NOMO-1 (cell line): ENCODE measurements around the gene NNMT.

Source experiments
- DNase-seq, 2 experiments: peaks; one replicate each; lab custom pipeline; 2025; ENCODE audit not compliant: unreplicated experiment in 2 of 2; lab: John Stamatoyannopoulos, UW

The NNMT gene

DNA sequence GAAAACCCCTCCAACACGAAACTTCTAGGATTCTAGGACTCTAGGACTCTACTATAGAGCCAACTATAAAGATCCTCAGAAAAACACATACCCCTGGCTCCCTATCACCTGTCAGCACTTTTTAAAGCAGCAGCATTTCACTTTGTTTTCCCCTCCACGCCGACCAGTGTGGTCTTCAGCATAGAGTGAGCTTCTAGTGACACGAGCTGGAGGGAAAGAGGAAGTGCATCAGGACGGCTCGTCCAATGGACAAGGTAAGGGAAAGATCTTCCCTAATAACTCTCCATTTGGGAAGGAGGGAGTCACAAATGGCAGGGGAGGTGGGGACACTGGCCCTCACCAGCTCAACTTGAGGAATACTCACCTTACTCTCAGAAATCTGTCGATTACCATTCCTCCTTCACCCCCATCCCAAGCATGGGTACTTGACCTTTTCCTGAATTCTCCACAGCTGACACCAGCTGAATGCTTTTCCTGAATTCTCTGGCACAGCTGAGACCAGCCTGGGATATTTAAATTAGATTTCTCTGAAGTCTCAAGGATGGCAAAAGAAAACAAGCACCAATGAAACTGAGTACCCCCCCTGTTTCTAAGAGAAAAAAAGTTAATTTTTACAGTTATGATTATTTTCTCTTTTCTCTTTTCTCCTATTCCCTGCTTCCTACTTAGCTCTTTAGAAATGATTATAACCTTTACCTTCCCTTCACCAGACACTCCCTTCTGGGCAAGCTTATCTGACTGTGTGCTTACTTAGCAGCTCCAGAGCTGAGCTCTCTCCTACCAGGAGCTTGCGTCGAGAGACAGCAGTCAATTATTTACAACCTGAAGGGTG, 33.3 kb upstream of the NNMT start:
- DNase-seq: peak in 1 of 2 experiments; percentile 35

DNA sequence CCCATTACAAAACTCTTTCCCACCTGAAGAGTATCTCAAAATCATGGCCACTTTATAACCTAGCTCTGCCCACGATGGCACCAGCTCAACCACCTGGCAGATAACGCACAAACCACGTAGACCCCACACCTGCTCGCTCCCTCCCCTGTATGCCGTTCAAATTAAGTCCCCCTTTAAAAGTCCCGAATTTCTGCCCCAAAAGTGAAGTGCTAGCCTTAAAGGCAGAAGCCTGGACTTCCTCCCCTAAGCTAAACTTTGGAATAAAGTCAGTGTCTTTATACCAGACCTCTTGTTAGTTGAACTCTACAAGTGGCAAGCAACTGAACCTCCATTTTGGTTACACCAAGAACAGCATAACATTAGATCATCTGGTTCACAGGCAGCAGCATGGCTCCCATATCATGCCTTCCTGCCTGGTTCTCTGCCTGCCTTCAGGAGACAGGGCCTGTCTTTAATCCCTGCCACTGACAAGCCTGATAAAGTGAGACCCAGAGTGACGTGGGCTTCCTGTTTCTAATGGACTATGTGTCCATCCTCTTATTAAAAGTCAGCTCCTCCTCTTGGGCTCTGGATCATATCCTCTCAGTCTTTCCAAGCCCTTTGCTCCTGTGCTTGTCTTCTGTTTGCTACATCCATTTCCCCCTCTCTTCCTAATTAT, 32.6 kb upstream of the NNMT start:
- DNase-seq: no peak

DNA sequence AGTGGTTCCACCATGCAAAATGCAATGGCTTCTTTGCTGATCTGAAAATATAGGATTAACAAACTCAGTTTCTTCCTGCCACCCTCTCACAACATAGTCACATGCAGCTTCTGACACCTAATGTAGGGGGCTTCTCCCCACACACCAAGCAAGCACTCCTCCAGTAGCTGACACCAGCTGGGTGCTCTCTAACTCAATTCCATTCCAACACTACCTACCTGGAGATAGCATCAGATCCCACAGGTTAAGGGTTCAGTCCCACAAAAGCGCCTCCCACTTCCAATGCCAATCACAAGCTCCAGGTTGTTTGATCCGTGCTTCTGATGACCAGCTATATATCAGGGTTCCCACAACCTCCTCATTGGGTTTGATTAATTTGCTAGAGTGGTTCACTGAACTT, 31.8 kb upstream of the NNMT start:
- DNase-seq: no peak

DNA sequence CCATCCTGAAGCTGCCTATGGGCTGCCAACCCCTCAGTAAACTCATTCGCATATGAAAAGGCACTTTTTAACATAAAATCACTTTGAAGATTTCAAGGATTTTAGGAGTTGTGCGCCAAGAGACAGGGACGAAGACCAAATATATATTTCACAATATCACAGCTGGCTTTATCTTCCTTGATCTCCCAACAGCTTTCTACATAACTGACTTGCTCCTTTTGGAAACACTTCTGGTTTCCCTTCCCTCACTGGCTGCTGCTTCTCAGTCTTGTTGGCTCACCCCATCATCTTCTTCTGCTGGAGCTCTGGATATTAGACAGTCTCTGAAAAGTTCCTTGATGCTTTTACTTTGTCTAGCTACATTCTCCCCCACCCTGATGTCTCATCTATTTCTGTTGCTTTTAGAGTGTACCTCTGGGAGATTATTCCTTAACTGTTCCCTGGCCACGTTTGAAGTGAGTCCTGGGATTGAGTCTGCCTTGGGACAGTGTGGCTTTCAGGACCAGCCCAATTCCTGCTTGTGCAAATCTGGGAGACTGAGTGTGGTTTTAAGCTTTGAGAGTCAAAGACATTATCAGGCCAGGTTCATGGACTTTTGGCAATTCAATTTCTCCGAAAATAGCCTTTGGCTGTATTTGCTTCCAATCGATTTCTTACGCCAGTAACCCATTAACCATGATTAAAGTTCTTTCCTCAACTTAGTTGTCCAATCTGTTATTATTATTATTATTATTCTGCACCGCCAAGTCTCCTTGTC, 30.9 kb upstream of the NNMT start:
- no peak for DNase-seq

DNA sequence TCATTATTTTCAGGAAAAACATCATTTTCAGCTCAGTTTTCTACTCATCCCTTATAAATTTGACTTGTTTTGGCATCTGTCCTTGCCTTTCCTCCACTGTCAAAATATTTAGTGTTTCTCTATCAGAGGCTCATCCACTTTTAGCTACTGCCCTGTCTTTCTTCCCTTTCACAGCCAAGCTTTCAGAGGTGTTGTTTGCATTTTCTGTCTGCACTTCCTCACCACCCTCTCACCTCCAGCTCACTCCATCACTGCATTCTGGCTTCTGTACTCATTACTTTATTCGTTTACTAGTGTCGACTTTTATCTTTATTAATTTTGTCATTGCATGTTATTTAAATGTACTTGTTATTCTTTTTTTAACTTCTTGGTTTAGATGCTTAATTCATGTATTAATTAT, 26.7 kb upstream of the NNMT start:
- DNase-seq: no peak

DNA sequence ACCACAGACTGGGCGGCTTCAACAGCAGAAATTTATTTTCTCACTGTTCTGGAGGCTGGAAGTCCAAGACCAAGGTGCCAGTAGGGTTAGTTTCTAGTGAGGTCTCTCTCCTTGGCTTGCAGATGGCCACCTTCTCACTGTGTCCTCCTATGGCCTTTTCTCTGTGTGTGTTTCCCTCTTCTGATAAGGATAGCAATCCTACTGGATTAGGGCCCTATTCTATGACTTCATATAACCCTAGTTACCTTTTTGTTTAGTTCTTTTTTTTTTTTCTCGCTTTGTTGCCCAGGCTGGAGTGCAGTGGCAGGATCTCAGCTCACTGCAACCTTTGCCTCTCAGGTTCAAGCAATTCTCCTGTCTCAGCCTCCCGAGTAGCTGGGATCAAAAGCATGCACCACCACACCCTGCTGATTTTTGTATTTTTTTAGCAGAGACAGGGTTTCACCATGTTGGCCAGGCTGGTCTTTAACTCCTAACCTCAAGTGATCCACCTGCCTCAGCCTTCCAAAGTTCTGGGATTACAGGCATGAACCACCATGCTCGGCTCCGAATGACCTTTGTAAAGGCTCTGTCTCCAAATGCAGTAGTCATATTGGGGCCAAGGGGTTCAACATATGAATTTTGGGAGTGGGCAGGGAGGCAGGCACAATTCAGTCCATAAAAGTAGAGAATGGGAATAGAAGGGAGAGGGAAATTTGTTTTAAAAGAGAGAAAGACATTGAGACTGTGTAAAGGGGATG, 25.5 kb upstream of the NNMT start:
- DNase-seq: no peak

DNA sequence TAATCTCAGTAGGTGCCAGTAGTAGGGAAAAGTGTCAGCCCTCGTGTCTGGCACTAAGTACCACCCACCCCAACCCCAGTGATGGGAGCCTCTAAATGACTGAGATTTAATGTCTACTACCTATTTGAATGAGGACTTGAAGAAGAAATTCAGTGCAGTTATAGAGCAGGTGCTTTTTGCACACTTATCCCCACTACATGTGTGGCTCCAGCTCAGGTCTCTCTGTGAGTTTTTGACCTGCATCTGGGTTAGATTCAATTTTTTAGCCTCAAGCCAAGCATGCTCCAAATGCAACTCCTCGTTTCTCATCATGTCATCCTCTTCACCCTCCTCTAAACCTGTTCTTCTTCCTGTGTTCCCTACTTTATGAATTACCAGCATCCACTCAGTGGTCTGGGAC, 24.9 kb upstream of the NNMT start:
- DNase-seq: no peak

DNA sequence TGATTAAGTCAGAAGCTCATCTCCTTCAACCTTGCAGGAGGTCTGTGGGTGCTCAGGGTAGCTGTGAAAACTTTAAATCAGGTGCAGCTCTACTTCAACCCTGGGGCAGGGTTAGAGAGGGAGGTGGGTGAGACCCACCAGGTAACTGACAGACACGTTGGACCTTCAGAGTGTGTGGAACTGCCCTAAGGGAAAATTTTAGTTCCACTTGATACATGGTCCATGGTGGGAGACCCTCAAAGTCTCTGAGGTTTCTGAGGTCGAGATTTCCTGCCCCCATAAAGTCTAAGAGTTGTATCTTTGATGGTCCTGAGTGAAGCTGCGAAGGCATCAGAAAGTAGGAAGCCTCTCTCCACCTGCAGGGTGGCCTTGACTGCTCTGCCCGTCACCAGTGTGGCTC, 23.9 kb upstream of the NNMT start:
- no peak for DNase-seq

DNA sequence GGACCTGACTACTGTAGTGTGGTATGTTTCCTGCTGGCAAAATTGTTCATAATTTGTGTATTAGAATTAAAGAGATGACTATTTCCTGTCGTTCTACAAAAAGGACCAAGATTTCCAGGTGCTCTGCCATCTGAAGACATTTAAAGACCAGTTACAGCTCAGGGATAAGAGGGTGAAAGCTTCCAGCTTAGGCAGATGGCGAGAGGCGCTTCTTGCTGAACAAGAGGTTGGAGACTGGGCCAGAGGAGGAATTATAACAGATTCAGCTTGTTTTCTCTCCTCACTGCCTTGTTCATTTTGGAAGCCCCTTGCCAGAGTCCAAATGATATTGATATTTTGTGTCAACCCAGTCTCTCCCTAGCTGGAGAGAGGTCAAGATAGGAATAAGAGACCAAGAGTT, 23.1 kb upstream of the NNMT start:
- DNase-seq: no peak

DNA sequence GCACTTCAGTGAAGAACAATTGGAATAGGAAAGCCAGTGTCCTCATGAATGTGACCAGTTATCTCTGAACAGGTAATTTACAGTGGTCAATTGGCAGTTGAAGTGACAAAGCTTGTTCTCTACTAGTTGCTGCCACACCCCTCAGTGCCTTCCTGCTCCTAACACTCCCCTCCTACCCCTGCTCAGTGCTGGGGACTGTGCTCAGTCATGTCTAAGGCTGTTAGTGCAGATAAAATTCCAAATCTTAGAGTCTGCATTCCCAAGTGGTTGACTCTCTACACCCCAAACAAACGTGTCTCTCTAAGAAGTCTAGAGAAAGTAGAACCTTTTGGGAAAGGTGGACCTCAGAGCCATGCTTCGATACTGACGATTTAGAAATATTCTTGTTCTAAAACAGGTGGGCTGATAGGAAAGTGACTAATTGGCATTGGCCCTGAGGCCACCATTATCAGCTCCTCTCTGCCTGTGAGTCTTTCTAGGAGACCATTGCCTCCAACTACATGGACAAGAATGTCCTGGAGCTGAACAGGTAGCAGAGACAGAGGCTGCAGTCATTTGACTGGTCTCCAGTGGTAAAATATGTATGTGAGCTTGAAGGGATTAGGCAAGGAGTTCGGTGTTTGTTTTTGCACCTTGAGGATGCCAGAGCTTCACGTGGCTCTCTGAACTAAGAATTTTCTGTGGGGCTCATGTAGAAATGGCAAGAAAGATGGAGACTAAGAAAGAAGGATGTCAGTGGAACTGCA, 22.1 kb upstream of the NNMT start:
- DNase-seq: no peak

DNA sequence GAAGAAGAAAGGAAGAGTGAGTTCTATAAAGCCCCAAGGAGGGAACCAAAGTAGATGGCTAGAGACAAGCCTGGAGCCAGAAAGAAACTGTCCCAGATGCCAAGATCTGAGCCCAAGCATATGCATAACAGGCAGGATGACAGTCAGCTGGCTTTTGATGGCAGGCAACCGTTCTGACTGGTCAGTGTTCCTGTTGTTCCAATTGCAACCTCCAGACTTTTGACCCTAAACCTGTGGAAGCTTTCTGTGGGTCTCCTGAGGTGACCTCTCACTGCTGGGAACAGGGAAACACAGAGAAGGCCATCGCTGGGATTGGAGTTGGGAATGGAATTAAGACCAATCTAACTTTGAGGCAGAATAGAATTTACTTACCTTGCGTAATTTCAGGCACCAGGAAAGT, 21.6 kb upstream of the NNMT start:
- no peak for DNase-seq

DNA sequence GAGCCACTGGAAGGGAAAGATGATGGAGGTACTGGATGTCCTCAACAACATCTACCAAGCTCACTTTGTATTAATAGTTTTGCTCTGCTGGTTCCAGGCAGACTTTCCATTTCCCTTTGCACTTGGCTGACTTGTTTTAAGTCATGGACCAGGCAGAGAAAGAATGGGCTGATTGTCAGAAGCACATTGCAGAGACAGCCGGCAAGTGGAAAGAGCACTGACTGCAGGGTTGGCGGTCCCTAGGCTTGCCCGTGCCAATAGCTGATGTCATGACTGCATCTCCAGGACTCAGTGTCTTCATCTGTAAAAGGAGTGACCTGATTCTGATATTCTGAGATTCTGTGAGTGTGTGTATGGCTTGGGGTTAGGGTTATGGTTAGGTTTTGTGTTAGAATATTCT, 20.9 kb upstream of the NNMT start:
- DNase-seq: no peak

DNA sequence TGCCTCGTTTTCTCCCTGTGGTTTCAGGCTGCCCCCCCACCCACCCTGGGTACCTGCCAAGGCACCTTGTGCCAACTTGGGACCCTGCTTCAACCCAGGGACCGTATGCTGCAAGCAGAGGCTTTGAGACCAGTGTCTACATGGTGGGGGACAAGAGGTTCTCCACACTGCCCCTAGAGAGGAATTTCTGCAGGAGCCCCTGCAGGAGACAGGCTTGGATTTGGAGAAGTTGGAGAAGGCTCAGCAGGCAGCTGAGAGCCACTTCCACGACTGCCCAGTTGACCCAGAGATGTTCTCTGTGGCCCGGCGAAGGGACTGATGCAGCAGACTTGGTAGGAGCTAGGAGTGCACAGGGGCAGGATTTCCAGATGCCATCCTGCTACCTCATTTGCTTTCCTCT, 20.1 kb upstream of the NNMT start:
- no peak for DNase-seq

DNA sequence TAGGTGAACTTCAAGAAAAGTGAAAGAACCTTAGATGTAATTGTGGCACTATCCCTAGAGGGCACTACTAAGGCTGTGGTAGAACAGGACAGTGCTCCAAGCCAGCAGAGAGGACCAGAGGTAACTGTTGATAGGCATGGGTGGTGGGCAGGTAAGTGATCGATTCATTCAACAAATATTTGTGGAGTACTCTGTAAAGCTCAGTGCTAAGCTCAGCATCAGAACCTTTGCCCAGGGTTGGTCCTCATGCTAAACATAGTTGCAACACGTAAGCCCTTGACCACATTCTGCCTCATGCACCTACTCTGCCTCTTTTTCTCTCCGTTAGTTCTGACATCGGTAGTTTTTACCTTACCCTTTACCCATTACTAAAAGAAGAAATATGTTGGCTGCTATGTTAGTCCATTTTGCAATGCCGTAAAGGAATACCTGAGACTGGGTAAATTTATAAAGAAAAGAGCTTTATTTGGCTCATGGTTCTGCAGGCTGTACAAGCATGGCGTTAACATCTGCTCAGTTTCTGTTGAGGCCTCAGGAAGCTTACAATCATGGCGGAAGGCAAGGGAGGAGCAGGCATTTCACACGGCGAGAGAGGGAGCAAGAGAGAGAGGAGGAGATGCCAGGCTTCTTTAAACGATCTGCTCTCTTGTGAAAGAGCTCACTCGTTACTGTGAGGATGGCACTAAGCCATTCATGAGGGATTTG, 18.4 kb upstream of the NNMT start:
- DNase-seq: no peak

DNA sequence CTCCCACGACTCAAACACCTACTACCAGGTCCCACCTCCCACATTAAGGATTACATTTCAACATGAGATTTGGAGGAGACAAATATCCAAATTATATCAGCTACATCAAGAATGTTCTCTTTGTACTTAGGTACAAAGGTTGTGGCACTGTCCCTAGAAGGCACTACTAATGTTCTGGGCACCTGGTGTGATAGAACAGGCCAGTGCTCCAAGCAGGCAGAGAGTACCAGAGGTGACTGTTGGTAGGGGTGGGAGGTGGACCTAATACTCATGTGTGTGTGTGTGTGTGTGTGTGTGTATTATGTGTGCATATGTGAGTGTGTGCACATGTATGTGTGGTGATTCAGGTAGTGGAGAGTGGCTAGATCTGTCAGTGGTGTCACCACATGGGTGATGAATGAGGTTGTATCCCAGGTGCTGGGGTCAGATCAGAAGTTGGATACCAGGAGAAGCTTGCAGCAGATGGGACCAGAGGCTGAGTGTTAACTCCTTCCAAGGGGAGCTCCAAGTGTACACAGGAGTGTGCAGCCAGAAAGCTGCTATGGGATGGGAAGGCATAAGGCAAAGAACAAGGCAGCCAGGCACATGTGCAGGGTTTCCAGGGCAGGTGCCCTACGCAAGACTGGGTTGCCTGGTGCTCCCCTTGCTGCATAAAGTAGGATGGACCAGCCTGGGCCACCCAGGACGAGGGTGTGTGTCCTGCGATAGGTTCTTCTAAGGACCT, 17.7 kb upstream of the NNMT start:
- no peak for DNase-seq

DNA sequence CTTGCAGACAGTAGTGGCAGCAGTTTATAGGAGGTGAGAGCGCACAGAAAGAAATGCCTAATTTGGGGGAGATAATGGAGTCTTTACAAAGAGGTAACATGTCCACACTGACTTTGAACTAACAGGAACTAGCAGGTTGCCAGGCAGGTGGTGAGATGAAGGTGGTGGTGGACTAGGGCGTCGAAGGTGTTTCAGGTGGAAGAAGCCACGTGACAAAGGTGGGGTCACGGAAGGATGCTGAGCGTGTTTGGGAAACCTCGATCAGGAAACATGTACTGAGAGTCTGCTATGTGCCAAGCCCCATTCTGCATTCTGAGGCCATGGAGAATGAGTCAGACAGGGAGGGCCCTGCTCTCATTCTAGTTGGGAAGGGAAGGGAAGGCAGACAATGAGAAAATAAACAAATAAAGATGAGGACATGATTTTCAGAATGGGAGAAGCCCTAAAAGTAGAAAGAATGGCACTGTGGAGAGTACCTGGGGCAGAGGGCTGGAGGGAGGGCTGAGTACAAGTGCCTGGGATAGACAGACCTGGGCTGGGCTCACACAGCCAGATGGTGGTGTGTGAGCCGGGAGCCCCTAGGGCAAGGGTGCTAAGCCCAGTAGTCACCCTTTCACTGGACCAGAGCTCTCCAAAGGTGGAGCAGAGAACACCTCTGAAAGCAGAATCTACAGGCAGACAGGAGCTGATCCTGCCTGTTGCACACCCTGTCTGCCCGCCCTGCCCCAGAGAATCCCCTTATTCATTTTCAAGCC, 16.2 kb upstream of the NNMT start:
- no peak for DNase-seq

DNA sequence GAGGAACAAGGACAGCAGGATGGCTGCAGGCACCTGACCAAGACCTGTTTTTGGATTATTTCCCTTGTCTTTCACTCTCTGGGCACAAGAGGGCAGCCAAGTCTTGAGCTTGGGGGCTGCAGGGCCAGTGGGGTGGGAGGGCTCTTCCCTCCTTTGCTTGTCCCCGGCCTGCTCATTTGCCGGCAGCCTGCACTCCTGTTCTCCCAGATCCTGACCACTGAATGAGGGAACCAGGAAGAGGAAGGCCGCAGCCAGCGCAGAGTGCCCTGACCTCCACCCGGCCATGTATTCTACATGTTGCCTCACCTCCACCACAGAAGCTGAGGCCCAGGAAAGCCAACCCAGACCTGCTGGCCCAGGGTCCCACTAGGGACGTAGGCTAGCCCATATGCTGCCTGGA, 15.5 kb upstream of the NNMT start:
- DNase-seq: peak in 1 of 2 experiments; percentile 6

DNA sequence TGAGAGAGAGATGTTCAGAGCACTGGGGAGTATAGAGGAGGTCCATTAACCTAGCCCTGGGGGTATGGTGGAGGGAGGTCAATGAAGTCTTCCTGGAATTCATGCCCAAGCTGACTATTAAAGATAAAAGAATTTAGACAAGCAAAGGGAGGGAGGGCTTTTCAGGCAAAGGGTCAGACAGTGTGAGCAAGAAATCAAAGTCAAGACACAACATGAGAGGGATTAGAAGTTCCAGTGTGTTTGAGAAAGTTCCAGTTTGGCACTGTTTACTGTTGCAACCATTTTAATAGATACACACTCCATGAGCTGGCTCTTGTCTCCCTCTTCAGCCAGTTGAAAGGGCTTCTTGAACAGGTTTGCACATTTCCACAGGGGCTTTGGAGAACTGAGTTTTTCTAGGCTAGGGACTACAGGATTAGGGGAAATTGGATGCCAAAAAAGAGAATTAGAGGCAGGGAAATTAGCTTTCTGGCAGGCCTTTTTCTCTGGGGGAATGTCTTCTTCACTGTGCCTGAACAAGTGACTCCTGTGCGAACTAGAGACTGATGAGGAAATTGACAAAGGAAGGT, 14.7 kb upstream of the NNMT start:
- DNase-seq: no peak
